OCI-LY7 (cell line): ENCODE data around the gene SIPA1L3. TPM values are rescaled to one million over a fixed set of nuclear protein-coding genes. Genes with fewer than 3 reads are reported as not detected.

Source experiments
- BruUV-seq: library from RNA; stranded (reverse); fragments of 400-500 nt; replicated peaks from 2 replicates; lab custom pipeline; 2021; lab: Mats Ljungman, UMichigan
- CTCF ChIA-PET: fragments of 300-600 bp; sonication (Branson Sonifier 250); formaldehyde crosslinking; loops from one replicate; lab custom pipeline; 2022; ENCODE audit warnings: antibody characterized with exemption; ENCODE audit not compliant: unreplicated experiment; lab: Charles Lee
- POLR2A ChIA-PET: fragments of 300-600 bp; sonication (Branson Sonifier 250); formaldehyde crosslinking; loops from one replicate; lab custom pipeline; 2022; ENCODE audit warnings: antibody characterized with exemption; lab: Charles Lee
- DNase-seq: peaks from one replicate; pipeline ENCODE4 v3.0.0-alpha.2; 2015; ENCODE audit warnings: low spot score
- H2AFZ ChIP-seq: fragments of 200-600 bp; sonication (generic), shearing (Covaris generic); 2 replicates; pipeline ENCODE4 v1.6.1; 2014; ENCODE audit warnings: mild to moderate bottlenecking, antibody characterized with exemption, low read length, moderate library complexity
- H3K27ac ChIP-seq: fragments of 200-600 bp; sonication (generic); 2 replicates; pipeline ENCODE4 v1.5.1; 2014; ENCODE audit warnings: mixed run types, low read depth, mild to moderate bottlenecking, moderate library complexity, low read length, inconsistent platforms; ENCODE audit not compliant: poor library complexity, severe bottlenecking
- H3K36me3 ChIP-seq: fragments of 200-600 bp; sonication (generic); 2 replicates; pipeline ENCODE4 v1.6.1; 2014; ENCODE audit warnings: mild to moderate bottlenecking, antibody characterized with exemption, low read length, moderate library complexity, mixed read lengths; ENCODE audit not compliant: insufficient read depth
- H3K4me1 ChIP-seq: fragments of 200-600 bp; sonication (generic); 2 replicates; pipeline ENCODE4 v1.5.1; 2014; ENCODE audit warnings: mild to moderate bottlenecking, low read length; ENCODE audit not compliant: insufficient read depth, poor library complexity, severe bottlenecking
- H3K4me2 ChIP-seq: fragments of 200-600 bp; sonication (generic); 2 replicates; pipeline ENCODE4 v1.6.1; 2014; ENCODE audit warnings: mild to moderate bottlenecking, low read length
- H3K4me3 ChIP-seq: fragments of 200-600 bp; sonication (generic); 2 replicates; pipeline ENCODE4 v1.5.1; 2014; ENCODE audit warnings: mild to moderate bottlenecking, low read depth, low read length; ENCODE audit not compliant: poor library complexity, severe bottlenecking
- H3K79me2 ChIP-seq: fragments of 200-600 bp; sonication (generic); 2 replicates; pipeline ENCODE4 v1.6.1; 2016; ENCODE audit warnings: low read depth, mild to moderate bottlenecking, low read length, moderate library complexity, mixed read lengths; ENCODE audit not compliant: insufficient read depth
- H3K9me2 ChIP-seq: fragments of 200-600 bp; sonication (generic); 2 replicates; pipeline ENCODE4 v1.6.1; 2016; ENCODE audit warnings: mild to moderate bottlenecking, low read length, mixed read lengths; ENCODE audit not compliant: insufficient read depth
- H3K9me3 ChIP-seq: fragments of 200-600 bp; sonication (generic); 2 replicates; pipeline ENCODE4 v1.6.1; 2014; ENCODE audit warnings: mild to moderate bottlenecking, mixed run types, low read length, mixed read lengths
- H4K20me1 ChIP-seq: fragments of 200-600 bp; sonication (generic); 2 replicates; pipeline ENCODE4 v1.6.1; 2014; ENCODE audit warnings: mild to moderate bottlenecking, antibody characterized with exemption, low read length, moderate library complexity, mixed read lengths; ENCODE audit not compliant: insufficient read depth
- CTCF ChIP-seq: fragments of 200-600 bp; sonication (generic); conservative IDR thresholded peaks from 2 replicates; pipeline ENCODE4 v1.5.1; 2014; ENCODE audit warnings: mild to moderate bottlenecking, antibody characterized with exemption, low read length, moderate library complexity, mixed read lengths
- EZH2phosphoT487 ChIP-seq: fragments of 200-600 bp; sonication (generic); IDR thresholded peaks from 2 replicates; pipeline ENCODE4 v1.6.1; 2018; ENCODE audit warnings: low read depth, borderline replicate concordance, mild to moderate bottlenecking, mixed run types, antibody characterized with exemption, low read length, moderate library complexity, mixed read lengths
- intact Hi-C: fragments of 100-400 bp; cut with micrococcal nuclease; formaldehyde crosslinking; loops from one replicate; pipeline ENCODE4 v1.10.0; 2022; ENCODE audit not compliant: unreplicated experiment
- total RNA-seq, 2 experiments: library from RNA; depleted of rRNA in 1 of 2; stranded (reverse); fragments of >200 nt in 1 of 2; shearing (Covaris generic) in 1 of 2; gene quantifications; 2 replicates each; pipeline ENCODE4 v1.2.3, GENCODE V29; 2014 to 2022

The SIPA1L3 gene
- total RNA-seq, 2 experiments from 2014 or later: 21.2 to 84.4 TPM

DNA sequence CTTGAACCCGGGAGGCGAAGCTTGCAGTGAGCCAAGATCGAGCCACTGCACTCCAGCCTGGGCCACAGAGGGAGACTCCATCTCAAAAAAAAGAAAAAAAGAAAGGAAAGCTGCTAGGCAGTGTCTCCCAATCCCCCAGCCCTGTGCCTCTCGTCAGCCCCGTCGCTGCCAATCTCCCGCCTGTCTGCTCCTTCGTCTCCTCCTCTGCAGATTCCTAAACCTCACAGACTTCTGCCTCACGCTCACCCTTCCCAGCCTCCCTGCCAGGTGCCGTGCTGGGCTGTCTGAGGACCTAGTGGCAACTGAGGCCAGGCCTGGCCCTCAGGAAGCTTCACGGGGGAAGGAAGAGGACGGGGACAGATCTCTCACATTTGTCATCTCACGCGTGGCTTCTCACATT lies 295.5 kb downstream of the SIPA1L3 start:
- H2AFZ ChIP-seq: no peak overlapping the region
- H3K4me1 ChIP-seq: no peaks in the 10 kb centered on the region
- no peaks in the 10 kb centered on the region for H3K9me2 ChIP-seq
- H3K36me3 ChIP-seq: peaks cover 9% of the 10 kb centered on the region; the same call in 1 of the 2 replicates
- POLR2A ChIA-PET: no interaction called here
- DNase-seq: no peak
- no peak overlapping the region for H3K27ac ChIP-seq
- intact Hi-C loops: no loop called here
- H3K79me2 ChIP-seq: no peaks in the 10 kb centered on the region
- no peaks in the 10 kb centered on the region for H4K20me1 ChIP-seq
- no TSS peak for BruUV-seq
- CTCF ChIA-PET: no interaction called here
- TF ChIP-seq EZH2phosphoT487 (no peak), CTCF (no peak)
- H3K9me3 ChIP-seq: no peaks in the 10 kb centered on the region
- no peak overlapping the region for H3K4me2 ChIP-seq
- no peak overlapping the region for H3K4me3 ChIP-seq

GRCh38 chr19:38203197-38203596 lies 296.2 kb downstream of the SIPA1L3 start:
- Histone ChIP-seq H3K79me2 (no peaks in the 10 kb centered on the region), H4K20me1 (no peaks in the 10 kb centered on the region), H3K4me1 (no peaks in the 10 kb centered on the region), H3K9me3 (no peaks in the 10 kb centered on the region), H3K9me2 (no peaks in the 10 kb centered on the region), H3K27ac (no peak overlapping the region), H3K36me3 (peaks cover 9% of the 10 kb centered on the region; the same call in 1 of the 2 replicates), H2AFZ (no peak overlapping the region), H3K4me2 (no peak overlapping the region), H3K4me3 (no peak overlapping the region)
- CTCF ChIA-PET: no interaction called here
- POLR2A ChIA-PET: no interaction called here
- DNase-seq: no peak
- no peak for TF ChIP-seq EZH2phosphoT487
- no peak for TF ChIP-seq CTCF
- intact Hi-C loops: no loop called here
- no TSS peak for BruUV-seq

- Histone ChIP-seq H3K4me2 (no peak overlapping the region), H4K20me1 (no peaks in the 10 kb centered on the region), H3K79me2 (no peaks in the 10 kb centered on the region), H3K27ac (no peak overlapping the region), H3K9me3 (no peaks in the 10 kb centered on the region), H3K9me2 (no peaks in the 10 kb centered on the region), H2AFZ (no peak overlapping the region), H3K4me1 (no peaks in the 10 kb centered on the region), H3K36me3 (peaks cover 9% of the 10 kb centered on the region; the same call in 1 of the 2 replicates), H3K4me3 (no peak overlapping the region)
- ChIA-PET POLR2A (no interaction called here), CTCF (no interaction called here)
- intact Hi-C loops: no loop called here
- BruUV-seq: no TSS peak
- no peak for TF ChIP-seq CTCF
- no peak for TF ChIP-seq EZH2phosphoT487
- DNase-seq: no peak
These were observed 297.1 kb downstream of the SIPA1L3 start for GRCh38 chr19:38204096-38204495.
